Calu3 (cell line): Measurements from ENCODE around the gene KIF16B. TPM values are rescaled to one million over a fixed set of nuclear protein-coding genes. Genes with fewer than 3 reads are reported as not detected.

Experiments
- BruUV-seq: library from RNA; stranded (reverse); fragments of 400-500 nt; replicated peaks from 2 replicates; lab custom pipeline; 2021; lab: Mats Ljungman, UMichigan
- CTCF ChIA-PET: fragments of 300-600 bp; sonication (Branson Sonifier 250); formaldehyde crosslinking; loops from one replicate; lab custom pipeline; 2022; ENCODE audit warnings: antibody characterized with exemption; lab: Charles Lee
- DNase-seq: peaks from one replicate; pipeline ENCODE4 v3.0.0; 2022
- H3K27ac Mint-ChIP-seq: one replicate; pipeline ENCODE4 v1.8.0; 2022; ENCODE audit warnings: mixed read lengths; ENCODE audit not compliant: unreplicated experiment
- H3K27me3 Mint-ChIP-seq: one replicate; pipeline ENCODE4 v1.8.0; 2022; ENCODE audit warnings: mixed read lengths; ENCODE audit not compliant: unreplicated experiment
- H3K36me3 Mint-ChIP-seq: one replicate; pipeline ENCODE4 v1.8.0; 2022; ENCODE audit warnings: mild to moderate bottlenecking, moderate library complexity, mixed read lengths; ENCODE audit not compliant: insufficient read depth, unreplicated experiment
- H3K4me1 Mint-ChIP-seq: one replicate; pipeline ENCODE4 v1.8.0; 2022; ENCODE audit warnings: mild to moderate bottlenecking, low read depth, mixed read lengths; ENCODE audit not compliant: unreplicated experiment
- H3K4me3 Mint-ChIP-seq: one replicate; pipeline ENCODE4 v1.8.0; 2022; ENCODE audit warnings: mild to moderate bottlenecking, low read depth, moderate library complexity, mixed read lengths; ENCODE audit not compliant: unreplicated experiment
- H3K9me3 Mint-ChIP-seq: one replicate; pipeline ENCODE4 v1.8.0; 2022; ENCODE audit warnings: low read depth, mixed read lengths; ENCODE audit not compliant: unreplicated experiment
- intact Hi-C: fragments of 100-400 bp; cut with micrococcal nuclease; formaldehyde crosslinking; loops from one replicate; pipeline ENCODE4 v1.10.0; 2022; ENCODE audit not compliant: unreplicated experiment
- total RNA-seq: library from RNA; stranded (reverse); gene quantifications from 2 replicates; pipeline ENCODE4 v1.2.3, GENCODE V29; 2022
- TF ChIP-seq, protein P1 (sequence below): fragments of 200-600 bp; IDR thresholded peaks from one replicate; pipeline ENCODE4 v1.8.0; 2022; ENCODE audit warnings: antibody characterized with exemption; ENCODE audit not compliant: unreplicated experiment

The KIF16B gene
- total RNA-seq, 1 experiment from 2014 or later = 4.3 TPM

DNA sequence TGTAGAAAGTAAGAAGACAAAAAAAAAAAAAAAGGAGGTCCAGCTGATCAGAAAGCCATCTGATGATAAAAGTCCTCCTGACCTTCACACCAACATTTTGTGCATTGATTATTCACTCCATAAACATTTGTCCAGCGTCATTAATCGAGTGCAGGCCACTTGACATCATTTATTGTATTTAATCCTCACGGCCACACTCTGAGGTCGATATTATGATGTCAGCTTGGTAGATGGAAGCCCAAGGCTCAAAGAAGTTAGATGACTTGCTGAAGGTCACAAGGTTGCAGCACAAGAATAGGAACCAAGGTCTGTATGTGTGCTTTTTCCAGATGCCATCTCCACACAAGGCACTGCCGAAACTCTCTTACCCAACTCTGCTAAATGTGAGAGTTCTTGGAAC lies 328.4 kb downstream of the KIF16B start:
- BruUV-seq = no TSS peak
- intact Hi-C loops = no loop called here
- CTCF ChIA-PET = no interaction called here
- DNase-seq = no peak
- Mint-ChIP-seq H3K4me1 (no peaks in the 10 kb centered on the region), H3K9me3 (no peaks in the 10 kb centered on the region), H3K27me3 (no peaks in the 10 kb centered on the region), H3K27ac (no peak overlapping the region), H3K4me3 (no peak overlapping the region), H3K36me3 (no peaks in the 10 kb centered on the region)
- TF ChIP-seq, protein P1, sequence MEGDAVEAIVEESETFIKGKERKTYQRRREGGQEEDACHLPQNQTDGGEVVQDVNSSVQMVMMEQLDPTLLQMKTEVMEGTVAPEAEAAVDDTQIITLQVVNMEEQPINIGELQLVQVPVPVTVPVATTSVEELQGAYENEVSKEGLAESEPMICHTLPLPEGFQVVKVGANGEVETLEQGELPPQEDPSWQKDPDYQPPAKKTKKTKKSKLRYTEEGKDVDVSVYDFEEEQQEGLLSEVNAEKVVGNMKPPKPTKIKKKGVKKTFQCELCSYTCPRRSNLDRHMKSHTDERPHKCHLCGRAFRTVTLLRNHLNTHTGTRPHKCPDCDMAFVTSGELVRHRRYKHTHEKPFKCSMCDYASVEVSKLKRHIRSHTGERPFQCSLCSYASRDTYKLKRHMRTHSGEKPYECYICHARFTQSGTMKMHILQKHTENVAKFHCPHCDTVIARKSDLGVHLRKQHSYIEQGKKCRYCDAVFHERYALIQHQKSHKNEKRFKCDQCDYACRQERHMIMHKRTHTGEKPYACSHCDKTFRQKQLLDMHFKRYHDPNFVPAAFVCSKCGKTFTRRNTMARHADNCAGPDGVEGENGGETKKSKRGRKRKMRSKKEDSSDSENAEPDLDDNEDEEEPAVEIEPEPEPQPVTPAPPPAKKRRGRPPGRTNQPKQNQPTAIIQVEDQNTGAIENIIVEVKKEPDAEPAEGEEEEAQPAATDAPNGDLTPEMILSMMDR = no peak

GRCh38 chr20:16243470-16243869 lies 329.8 kb downstream of the KIF16B start:
- TF ChIP-seq, protein P1 = no peak
- Mint-ChIP-seq H3K4me3 (no peak overlapping the region), H3K4me1 (no peaks in the 10 kb centered on the region), H3K27ac (no peak overlapping the region), H3K36me3 (no peaks in the 10 kb centered on the region), H3K9me3 (no peaks in the 10 kb centered on the region), H3K27me3 (no peaks in the 10 kb centered on the region)
- CTCF ChIA-PET = no interaction called here
- no TSS peak for BruUV-seq
- DNase-seq = no peak
- intact Hi-C loops = no loop called here

GRCh38 chr20:16241911-16242310 lies 331.3 kb downstream of the KIF16B start:
- no peak for DNase-seq
- H3K4me3 Mint-ChIP-seq = no peak overlapping the region
- intact Hi-C loops = no loop called here
- no TSS peak for BruUV-seq
- CTCF ChIA-PET = no interaction called here
- H3K9me3 Mint-ChIP-seq = no peaks in the 10 kb centered on the region
- no peaks in the 10 kb centered on the region for H3K36me3 Mint-ChIP-seq
- H3K27me3 Mint-ChIP-seq = no peaks in the 10 kb centered on the region
- TF ChIP-seq, protein P1 = no peak
- H3K27ac Mint-ChIP-seq = no peak overlapping the region
- no peaks in the 10 kb centered on the region for H3K4me1 Mint-ChIP-seq

DNA sequence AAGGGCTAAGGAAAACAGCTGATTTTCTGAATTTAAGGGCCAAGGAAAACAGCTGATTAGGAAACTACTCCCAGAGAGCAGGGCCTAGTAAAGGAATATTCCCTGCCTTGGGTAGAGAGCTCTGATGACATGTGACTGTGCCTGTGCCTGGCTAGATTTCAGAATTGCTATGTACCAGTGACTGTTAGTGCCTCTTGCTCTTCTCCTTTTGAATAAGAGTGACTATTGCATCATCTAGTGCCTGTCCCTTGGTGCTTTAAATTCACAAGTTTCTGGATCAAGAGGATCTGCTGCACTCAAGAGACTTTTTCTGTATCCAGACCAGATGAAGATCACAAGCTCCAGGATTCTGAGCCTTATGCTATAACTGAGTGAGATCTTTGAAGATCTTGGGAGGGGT lies 332.9 kb downstream of the KIF16B start:
- TF ChIP-seq, protein P1 = no peak
- DNase-seq = no peak
- Mint-ChIP-seq H3K9me3 (no peaks in the 10 kb centered on the region), H3K4me3 (no peak overlapping the region), H3K4me1 (no peaks in the 10 kb centered on the region), H3K36me3 (no peaks in the 10 kb centered on the region), H3K27ac (no peak overlapping the region), H3K27me3 (no peaks in the 10 kb centered on the region)
- CTCF ChIA-PET = no interaction called here
- no TSS peak for BruUV-seq
- intact Hi-C loops = no loop called here
